Stimulated activated CD4-positive, alpha-beta T cell treated with anti-CD3 and anti-CD28 coated beads, TNF-alpha, amount 100 ng/mL, for 48 hours (primary cell): ENCODE results near the gene CISD1.

Experiments
- DNase-seq, 3 donors: peaks; one replicate each; pipeline ENCODE4 v3.0.0-alpha.2; 2020; ENCODE audit warnings: low read depth in 3 of 3

CISD1 gene

DNA sequence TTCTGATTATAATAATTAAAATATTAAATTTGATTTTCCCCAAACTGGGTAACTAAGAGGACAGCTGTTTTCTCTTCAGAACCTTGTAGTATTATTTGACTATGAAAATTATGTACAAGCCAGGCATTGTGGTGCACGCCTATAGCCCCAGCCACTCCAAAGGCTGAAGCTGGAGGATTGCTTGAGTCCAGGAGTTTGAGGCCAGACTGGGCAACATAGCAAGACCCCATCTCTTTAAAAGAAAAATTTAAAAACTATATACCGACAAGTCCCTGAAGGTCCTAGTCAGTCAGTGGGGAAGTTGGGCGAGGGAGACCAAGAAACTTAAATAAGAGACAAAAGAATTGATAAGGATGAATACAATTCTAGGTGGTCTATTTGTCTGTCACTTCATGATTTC lies 38.7 kb downstream of the CISD1 start:
- no peak for DNase-seq

DNA sequence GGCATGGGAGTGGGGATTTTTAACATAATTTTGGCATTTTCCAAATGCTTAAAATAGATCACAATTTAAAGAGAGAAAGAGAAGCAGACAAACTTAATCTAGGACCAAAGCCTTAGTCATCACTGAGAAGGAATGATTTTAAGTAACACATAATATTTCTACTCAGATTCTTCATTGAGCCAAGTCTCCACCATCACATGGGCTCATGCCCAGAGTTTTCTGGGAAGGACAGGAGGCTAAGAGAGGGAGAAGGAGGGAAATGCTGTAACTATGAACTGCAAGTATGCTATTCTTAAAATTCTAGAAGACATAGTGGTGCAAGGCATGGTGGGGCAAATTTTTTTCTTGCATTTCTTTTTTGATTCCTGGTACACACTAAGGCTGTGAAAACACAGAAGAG lies 42.1 kb downstream of the CISD1 start:
- DNase-seq, result no peak

DNA sequence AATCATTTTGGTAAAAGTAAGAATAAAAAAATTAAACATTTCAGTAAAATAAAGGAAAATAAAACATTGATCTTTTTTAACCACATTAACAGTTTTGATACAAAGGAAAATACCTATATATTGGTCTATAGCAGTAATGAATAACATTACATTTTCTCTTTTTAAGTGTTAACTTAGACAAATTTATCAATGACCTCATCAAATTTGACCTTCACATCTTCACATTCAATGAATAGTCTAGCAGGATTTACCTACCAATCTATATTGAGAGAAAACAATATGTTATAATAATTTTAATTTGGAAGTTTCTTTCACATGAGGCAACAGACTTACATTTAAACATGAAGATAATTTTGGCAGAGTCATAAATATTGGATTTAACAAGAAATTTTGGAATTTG lies 47.9 kb downstream of the CISD1 start:
- DNase-seq, result no peak

DNA sequence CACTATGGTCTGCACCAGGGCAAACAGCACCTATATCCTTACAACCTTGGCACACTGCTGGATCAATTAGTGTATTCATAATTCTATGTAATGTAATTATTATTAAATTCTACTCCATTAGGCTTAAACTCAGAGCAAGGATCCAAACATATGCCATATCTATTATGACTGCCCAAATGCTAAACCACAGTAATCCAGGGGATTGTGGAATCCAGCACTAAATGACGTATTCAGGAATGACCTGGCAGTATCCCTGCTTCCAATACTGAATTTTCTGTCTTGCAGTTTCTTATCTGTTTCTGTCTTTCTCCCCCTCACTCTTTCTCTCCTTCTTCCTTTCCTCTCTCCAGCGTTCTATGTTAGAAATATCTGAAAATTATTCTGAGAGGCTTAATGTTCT lies 49.4 kb downstream of the CISD1 start:
- DNase-seq, result no peak

DNA sequence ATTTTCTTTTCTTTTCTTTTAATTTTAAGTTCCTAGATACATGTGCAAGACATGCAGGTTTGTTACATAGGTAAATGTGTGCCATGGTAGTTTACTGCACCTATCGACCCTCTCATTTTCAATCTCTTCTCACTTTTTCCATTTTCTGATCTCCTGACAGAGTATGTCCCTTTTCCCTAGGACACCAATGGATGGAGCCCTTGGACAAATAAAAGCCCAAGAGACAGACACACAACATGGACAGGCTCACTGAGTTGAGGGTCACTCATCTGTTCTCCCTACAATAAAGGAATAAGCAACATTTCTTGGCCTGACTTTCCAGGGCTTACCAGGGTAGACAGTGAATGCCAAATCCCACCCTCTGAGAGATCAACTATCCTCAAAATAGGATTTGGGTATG lies 50.6 kb downstream of the CISD1 start:
- DNase-seq, result no peak

DNA sequence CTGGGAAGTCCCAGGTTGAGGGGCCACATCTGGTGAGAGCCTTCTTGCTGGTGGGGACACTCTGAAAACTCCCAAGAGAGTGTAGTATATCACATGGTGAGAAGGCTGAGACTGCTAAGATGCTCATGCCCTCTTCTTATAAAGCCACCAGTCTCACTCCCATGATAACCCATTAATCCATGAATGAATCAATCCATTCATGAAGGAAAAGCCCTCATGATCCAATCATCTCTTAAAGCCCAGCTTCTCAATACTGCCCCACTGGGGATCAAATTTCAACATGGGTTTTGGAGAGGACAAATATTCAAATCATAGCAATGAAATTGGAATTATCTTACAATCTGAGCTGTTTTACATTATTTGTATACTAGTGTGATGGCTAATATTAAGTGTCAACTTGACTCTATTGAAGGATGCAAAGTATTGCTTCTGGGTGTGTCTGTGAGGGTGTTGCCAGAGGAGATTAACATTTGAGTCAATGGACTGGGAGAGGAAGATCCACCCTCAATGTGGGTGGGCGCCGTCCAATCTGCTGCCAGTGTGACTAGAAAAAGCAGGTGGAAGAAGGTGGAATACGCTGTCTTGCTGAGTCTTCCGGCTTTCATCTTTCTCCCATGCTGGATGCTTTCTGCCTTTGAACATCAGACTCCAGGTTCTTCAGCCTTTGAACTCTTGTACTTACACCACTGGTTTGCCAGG lies 51.5 kb downstream of the CISD1 start:
- no peak for DNase-seq

DNA sequence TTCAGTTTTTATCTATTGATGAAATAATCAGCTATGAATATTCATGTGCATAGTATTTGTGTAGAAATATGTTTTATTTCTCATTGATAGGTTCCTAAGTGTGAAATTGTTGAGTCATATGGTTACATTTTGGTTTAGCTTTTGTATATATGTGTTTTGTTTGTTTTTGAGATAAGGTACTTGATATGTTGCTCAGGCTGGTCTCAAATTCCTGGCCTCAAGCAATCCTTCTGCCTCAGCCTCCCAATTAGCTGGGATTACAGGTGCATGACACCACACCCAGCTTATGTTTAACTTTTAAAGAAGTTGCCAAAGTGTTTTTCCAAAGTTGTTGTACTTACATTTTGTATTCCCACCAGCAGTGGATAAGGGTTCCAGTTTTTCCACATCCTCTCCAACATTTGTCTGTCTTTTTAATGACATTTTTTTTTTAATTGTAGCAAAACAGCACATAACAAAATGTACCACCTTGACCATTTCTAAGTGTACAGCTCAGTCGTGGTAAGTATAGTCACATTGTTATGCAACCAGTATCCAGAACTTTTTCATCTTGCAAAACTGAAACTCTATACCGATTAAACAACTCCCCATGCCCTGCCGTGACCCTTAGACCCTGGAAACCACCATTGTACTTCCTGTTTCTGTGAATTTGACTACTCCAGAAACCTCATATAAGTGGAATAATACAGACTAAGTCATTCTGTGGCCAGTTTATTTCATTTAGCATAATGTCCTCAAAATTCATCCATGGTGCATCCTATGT lies 53.3 kb downstream of the CISD1 start:
- no peak for DNase-seq

DNA sequence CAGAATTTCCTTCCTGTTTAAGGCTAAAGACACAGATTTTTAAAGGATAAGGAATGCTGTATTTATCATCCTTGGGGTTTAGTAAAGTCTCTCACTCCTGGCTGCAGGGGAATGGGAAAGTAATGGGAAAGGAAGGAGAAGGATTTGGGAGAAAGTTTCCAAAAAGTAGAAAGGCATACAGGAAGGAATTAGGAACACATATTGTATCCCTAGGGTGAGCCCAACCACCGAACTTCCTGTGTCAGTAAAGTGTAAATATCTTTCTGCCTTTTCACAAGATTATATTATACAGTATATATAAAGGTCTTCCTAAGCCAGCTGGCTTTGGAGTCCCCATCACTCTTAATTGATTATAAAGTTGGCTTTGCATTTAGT lies 53.9 kb downstream of the CISD1 start:
- no peak for DNase-seq

DNA sequence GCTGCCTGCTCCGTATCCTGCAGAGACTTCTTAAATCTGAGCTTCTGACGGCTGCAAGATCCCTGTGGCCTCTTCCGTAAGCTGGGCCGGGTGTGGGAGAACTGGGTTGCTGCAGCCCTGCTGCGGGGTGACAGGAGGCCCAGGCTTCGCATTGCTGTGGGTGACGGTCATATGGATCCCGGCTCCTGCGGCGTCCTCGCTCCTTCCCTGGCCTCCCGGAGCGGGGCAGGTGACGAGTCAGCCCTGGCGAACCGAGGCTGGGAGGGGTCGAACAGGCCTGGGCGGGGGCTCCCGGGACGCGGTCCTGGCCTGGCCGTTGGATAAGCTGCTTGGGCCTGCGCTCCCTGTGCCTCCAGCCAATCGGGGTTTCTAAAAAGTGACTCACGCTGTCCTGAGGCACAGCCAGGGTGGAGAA lies 58.0 kb downstream of the CISD1 start:
- no peak for DNase-seq

DNA sequence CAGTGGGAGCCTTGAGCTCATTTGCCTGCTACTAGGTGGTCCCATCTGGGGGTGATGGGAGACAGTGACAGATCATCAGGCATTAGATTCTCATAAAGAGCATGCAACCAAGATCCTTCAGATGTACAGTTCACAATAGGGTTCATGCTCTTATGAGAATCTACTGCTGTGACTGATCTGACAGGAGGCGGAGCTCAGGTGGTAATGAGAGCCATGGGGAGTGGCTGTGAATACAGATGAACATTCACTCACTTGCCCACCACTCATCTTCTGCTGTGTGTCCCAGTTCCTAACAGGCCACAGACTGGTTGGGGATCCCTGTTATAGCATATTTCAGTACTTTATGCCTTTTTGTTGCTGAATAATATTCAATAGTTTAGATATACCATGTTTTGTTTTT lies 59.3 kb downstream of the CISD1 start:
- DNase-seq, result no peak

DNA sequence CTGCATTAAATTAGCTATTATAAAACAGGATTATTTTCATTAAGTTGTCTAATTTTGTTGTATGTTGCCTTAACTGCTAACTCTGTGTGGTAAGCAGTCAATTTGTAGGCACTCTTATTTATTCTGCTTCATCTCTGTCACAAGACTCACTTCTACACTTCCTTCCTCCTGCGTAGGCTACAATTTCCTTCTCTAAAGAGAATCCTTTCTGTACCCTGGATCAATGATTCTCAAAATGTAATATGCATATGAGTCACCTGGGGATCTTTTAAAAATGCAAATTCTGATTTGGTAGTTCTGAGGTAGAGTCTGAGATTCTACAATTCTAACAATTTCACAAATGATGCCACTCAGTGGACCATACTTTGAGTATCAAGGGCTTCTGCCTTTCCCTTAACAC lies 61.5 kb downstream of the CISD1 start:
- DNase-seq, result no peak

DNA sequence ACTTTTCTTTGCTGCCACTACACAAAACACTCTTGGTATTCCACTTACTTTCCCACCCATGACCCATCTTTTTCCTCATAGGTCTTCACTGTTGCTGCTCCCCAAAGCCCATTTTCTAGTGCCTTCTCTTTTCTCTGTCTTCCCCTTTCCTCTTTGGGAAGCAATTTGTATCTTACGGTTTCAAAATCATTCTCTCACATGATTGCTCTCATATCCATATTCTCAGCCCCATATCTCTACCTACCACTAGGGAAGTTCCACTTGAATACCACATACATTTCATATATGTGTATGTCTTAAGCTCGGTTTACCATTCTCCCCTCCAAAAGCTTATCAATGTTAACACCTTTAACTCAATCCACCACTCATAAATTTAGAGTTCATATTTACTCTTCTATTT lies 62.7 kb downstream of the CISD1 start:
- DNase-seq, result no peak

DNA sequence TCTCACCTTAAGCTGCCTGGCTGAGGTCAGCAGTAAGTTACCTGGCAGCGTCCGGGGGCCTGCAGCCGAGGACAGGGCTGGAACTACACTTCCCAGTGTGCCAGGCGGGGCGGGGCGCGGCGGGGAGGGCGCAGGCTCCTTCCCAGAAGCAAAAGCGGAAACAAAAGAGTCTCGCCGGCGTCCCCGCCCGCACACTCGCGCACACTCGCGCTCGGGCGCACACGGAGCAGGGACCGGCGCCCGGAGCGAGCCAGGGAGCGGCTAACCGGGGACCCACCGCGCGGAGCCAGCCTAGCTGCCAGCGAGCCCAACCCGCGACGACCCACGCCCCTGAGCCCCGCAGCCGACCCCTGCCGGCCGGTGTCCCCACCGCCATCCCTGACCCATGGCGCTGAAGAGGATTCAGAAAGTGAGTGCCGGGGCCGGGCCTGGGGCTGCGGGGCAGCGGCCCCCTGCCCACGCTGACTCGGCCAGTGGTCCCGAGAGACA lies 65.9 kb downstream of the CISD1 start, which contains the start of gene UBE2D1:
TSS of gene UBE2D1 (plus strand) at position 190 of the 489 bp plus-strand sequence. CDS start at position 386, 196 bp downstream.
- DNase-seq, result peak; percentile 75 to 86 (median 77)

DNA sequence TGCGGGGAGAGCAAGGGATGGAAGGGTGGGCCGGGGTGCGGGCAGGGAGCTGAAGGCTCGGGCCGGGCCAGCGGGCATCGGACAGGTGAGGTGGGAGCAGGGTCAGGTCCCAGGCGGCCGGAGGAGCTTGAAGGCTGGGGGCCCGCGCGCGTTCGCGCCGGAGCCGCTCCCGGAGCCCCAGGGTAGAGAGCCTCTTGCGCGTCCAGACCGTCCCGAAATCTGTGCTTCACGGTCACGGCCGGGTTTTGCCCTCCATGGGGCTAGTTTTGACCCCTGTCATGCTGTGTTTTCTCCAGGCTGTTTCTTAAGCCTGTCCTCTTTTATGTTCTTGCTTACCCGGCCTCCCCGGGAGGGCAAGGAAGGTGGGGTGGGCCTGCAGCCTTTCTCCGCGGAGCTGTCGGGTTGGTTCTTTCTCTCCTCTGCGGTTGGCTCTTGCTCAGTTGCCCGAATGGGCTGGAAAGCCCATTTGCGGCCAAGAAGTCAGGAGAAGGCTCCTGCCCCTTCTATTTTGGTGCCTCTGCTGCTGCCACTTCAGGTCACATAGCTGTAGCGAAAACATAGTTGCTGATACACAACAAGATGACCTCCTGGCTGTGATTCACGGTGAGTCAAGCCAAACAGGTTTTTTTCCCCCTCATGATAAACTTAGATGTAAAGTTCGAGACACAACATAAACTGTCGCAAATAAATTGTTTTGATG lies 66.5 kb downstream of the CISD1 start:
- DNase-seq, result peak in 1 of 3 donors; percentile 3

DNA sequence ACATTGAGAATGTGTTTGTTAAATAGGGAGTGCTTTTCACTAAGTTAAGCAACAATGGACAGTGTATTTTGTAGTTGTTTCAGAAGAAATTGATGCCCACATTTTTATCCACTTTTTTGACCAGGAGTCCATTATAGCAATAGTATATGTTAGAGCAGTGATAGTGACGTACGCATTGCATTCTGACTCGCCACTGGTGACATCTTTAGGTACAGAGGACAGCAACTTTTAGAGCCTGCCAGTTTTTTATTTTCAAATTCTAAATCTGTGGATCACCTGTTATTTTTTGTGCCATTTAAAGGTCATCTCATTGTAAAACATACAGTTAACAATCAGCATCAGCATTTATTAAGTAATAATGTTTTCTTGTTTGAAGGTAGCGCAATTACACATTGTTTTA lies 67.3 kb downstream of the CISD1 start:
- DNase-seq, result no peak
